KBM-7 (cell line): Measurements from ENCODE around the gene HDAC11.
"Not testable (repeated sequence)": the region's sequence is repeated elsewhere in the genome, so short reads cannot be mapped to it uniquely, and the experiment has no call there.

ENCODE experiments used
- DNase-seq: peaks from one replicate; pipeline ENCODE4 v3.0.0-alpha.2; 2015
- in situ Hi-C: fragments of 300-500 bp; cut with MboI; formaldehyde crosslinking; loops from 2 replicates; pipeline ENCODE4 v1.14.3; 2020; ENCODE audit warnings: low sequenced_read_pairs, low pct_unique_long_range_greater_than_20kb, mixed read lengths

The HDAC11 gene

DNA sequence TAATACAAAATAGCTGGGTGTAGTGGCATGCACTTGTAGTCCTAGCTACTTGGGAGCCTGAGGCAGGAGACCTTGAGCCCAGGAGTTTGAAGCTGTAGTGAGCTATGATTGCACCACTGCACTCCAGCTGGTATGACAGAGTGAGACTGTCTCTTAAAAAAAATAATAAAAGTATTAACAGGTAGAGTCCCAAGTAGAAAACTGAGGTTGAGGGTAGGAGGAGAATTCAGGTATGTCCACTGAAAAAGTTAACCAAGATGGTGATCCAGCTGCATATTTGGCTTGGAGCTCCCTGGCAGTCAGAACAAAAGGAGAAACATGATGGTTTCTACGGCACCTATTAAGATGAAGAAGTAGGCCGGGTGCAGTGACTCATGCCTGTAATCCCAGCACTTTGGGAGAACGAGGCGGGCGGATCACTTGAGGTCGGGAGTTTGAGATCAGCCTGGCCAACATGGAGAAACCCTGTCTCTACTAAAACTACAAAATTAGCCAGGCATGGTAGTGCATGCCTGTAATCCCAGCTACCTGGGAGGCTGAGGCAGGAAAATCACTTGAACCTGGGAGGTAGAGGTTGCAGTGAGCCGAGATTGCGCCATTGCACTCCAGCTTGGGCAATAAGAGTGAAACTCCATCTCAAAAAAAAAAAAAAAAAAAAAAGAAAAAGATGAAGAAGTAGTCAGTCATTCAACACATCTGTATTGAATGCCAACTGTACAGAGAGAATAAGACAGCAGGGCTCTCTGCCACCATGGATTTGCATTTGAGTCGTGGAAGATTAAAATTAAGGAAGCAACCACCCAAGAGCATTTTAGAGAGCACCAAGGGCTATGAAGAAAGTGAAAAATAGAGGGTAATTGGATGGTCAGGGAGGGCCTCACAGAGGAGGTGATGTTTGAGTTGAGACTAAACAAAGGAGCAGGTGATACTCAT, 5.8 kb downstream of the HDAC11 start:
- in situ Hi-C loops, DNase-seq: not testable (repeated sequence)

DNA sequence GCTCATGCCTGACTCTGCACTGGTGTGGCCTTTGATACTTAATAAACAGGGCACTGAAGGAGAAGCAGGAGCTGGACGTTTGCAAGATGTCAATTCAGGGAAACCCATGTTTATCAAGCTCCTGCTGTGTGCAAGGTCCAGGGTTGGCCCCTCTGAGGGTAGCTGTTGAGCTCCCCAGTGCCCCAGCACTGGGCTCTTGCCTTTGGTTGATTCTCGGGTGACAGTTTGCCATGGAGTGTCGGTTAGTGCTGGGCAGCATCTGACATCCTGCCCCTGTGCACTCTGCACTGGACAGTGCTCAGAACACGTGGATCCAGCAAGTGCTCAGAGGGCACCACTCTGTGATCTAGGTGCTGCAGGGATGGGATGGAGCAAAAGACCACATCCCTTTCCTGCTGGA, 7.3 kb downstream of the HDAC11 start:
- in situ Hi-C loops: no loop called here
- no peak for DNase-seq

DNA sequence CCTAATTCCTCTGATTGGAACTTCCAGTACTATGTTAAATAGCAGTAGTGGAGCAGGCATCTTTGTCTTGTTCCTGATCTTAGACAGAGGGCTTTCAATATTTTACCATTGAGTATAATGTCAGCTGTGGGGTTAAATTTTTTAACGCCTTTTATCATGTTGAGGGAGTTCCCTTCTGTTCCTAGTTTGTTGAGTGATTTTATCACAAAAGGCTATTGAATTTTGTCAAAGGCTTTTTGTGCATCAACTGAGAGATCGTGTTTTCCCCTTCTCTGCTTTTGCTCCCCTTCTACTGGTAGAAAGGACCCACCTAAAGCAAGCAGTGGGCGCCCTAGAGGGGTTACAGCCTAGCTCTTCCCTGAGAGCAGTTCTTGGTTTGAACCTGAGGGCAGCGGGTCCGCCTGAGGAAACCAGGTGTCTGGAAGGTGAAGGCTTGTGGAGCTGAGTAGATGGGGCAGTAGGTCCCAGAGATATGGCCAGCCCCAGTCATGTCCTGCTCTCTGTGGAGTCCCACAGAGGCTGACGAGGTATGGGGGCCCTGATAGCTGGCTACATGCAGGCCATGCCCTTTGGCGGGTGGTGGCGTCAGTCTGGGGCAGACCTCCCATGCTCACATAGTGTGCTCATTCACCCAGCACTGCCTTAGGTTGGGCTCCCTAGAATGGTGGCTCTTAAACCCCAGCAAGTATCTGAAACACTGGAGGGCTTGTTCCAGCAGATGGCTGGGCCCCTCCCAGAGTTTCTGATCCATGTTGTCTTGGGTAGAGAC, 11.3 kb downstream of the HDAC11 start:
- in situ Hi-C loops: no loop called here
- no peak for DNase-seq

DNA sequence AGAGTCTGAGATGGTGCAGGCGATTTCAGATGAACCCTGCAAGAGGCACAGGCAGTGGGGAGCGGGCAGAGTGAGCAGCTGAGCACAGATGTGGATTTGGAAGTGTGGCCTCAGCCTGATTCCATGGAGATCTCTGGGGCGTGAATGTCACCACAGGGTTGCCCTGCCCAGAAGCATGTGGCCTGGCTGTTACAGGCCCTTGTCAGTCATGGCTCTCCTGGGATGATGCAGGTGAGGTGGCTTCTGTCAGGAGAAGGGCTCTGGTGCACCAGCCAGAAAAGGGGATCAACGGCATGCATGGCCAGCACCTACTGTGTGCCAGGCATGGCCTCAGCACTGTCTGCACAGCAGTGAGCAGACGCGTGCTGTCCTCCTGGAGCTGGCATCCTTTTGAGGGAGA, 11.9 kb downstream of the HDAC11 start:
- in situ Hi-C loops: no loop called here

DNA sequence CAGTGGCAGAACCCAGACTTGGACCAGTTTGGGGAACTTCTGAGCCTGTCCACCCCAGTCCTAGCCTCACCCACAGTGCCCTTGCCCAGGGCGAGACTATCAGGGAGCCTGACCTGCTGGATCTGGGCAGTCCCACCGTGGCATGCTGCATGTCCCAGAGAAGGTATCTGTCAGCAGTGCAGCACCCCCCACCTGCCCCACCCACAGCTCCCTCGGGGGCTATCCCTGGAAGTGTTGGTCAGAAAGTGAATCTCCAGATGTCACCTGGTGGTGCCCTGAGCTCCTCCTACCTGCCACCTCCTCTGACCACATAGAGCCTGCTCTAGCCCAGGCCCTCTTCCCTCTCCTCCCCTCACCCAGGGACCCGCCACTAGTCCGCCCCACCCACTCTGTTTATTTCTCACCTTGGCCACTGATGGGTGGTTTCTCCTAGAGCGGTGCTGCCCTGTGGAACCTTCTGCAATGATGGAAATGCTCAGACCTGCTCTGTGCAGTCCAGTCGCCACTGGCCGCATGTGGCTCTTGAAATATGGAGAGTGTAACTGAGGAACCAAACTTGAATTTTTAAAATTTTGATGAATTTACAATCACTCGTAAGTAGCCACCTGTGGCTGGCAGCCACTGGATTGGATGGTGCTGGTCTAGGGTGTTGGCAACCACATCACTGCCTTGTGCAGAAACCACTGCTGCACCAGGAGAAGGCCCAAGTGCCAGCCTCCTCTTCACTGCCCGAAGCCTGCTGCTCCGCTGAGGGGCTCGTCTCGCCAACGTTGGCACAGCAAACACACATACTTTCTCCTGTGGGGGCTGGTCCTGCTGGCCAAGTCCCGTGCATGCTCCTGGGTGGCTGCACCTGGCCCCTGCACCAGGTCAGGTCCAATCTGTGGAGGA, 13.1 kb downstream of the HDAC11 start:
- in situ Hi-C loops: no loop called here
- no peak for DNase-seq

More for the DNA sequence above, 11.9 kb downstream of the HDAC11 start:
- DNase-seq: no peak

DNA sequence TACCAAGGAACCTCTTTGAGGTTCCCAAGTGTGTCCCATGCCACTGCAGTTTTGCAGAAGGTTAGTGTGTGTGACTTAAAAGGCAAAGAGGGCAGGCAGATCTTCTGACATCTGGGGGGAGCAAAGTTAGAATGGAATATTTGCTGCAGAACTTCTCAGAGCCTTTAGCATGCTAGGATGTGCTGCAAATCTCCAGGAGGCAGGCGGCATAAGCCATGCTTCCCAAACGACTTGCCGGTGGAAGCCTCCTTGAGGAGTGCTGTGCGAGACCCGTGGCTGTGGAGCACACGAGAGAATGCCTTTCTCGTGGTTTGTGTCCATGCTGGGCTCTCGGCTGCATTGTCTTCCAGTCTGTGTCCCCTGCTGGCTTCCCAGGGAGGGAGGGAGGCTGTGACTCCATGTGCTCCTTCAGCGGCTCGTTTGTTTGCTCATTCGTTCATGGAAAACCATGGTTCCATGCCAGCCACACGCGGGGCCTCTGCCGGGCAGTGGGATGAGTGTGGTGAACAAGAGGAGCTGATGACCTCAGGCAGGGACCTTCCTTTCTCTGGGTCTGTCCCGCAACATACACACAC, 13.8 kb downstream of the HDAC11 start:
- no peak for DNase-seq
- in situ Hi-C loops: no loop called here

DNA sequence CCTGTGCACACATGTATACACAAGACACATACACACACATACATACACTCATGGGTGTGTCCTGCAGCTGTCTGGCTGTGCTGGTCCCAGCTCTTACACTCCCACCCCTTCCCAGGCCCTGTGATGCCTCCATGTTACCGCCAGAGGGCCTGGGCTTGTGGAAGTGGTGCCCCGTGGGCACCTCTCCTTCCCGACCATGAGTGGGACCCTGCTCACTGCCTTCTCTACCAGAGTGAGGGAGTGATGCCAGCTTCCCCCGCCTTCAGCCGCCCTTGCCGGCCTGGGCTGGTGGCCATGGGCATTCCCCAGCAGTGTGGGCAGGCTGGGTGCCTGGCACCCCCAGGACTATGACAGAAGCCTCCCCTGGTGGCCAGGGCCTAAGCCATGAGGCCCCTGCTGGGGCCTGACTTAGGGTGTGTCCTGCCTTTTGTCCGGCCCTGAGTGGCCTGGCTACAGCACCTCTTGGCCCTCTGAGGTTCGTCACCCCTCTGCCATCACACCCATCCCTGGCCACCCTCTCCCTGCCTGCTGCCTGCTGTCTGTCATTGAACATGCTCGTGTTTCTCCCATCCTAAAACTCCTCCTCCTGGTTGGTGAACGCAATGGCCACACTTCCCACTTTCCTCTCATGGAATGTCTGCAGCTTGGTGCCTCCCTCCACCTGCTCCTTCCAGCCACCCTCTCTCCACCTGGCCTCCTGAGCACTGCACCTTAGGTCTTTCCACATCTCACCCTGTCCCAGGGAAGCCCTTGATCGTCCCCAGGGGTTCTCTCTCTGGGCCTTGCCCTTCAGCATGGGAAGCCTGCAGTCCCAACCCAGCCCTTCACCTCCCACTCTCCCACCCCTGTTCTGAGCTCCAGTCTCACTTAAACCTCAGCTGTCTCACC, 14.6 kb downstream of the HDAC11 start:
- in situ Hi-C loops: loop anchor here (5.0 kb wide), 1 partner anchor 153 kb away; no protein-coding TSS in a partner anchor
- no peak for DNase-seq

DNA sequence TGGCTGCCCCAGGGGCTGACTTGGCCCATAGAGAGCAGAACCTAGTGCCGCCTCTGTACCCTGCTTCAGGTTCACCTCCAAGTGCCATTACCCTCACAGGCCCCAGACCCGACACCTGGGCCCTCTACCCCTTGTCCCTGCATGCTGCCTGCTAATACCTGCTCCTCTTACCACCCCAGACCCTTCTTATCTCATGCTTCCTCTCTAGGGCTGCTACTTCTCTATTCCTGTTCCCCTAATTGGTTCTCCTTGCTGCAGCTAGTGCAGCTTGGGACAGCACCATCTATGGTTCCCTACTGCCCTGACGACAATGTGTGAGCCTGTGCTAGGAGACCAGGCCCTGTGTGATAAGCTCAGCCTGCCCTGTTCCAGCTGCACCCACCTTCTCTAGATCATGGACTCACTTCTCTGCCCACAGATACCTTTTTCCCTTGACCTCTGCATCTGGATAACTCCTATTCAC, 15.3 kb downstream of the HDAC11 start:
- DNase-seq: no peak
- in situ Hi-C loops: loop anchor here (5.0 kb wide), 1 partner anchor 152 kb away; no protein-coding TSS in a partner anchor

DNA sequence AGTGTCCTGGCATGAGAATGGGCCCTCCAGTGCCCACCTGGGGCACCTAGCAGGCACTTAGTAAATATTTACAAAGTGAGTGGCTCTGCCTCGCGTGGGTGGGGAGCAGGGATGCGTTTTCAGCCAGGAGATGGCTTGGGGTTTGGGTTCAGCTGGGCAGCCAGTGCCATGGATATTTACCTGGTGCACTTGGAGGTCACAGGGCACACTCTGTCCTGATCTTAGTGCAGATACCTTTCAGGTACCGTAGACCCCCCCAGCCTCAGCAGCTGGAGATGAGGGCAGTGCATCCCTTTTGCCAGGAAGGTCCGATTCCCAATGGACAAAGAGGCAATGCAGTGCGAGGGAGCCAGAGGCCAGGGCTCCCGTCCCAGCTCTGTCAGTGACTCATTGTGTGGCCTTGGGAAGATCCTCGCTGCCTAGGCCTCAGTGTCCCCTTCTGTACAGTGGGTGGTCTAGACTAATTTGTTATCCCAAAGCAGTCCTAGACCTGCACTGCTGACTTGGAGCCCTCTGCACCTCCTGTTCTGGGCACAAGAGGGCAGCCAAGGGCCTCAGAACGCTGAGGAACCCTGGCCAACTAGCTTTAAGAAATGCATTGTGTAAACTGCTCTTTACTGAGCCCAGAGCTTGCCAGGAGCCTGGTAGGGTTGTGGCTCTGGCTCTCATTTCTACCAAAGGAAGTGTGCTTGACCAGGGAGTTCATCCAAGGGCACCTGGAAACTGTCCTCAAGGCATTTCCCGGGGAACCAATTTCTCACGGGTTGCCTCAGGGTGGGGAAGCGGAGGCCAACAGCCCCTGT, 16.0 kb downstream of the HDAC11 start:
- peak; percentile 74 for DNase-seq
- in situ Hi-C loops: loop anchor here (5.0 kb wide), 1 partner anchor 151 kb away; no protein-coding TSS in a partner anchor

DNA sequence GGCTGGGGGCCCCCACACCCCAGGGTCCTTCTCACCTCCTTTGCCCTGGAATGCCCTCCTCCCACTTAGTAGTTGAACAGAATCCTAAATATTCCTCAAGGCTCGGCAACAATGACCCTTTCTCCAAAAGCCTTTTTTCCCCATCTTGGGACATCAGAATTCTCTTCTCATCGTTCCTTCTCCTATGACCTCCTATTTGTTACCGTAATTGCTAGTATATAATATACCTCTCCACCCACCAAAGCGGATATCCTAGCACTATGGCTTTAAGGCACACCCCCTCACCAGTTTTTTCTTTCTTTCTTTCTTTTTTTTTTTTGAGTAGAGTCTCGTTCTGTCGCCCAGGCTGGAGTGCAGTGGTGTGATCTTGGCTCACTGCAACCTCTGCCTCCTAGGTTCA, 16.8 kb downstream of the HDAC11 start:
- no peak for DNase-seq
- in situ Hi-C loops: loop anchor here (5.0 kb wide), 1 partner anchor 150 kb away; no protein-coding TSS in a partner anchor

DNA sequence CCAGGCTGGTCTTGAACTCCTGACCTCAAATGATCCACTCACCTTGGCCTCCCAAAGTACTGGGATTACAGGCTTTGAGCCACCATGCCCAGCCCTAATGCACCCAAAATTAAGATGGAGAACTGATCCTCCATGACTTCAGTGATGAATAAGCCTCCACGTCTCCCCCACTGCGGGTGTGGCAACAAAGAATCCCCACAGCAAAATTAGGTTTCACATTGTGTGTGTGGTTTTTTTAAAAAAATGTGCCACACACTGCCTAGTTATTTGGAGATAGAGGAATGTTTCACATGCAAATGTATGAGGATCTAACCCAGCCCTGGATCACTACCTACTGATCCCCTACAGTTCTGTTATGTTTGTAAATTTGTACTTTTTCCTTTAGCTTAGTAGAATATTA, 17.3 kb downstream of the HDAC11 start:
- no peak for DNase-seq
- in situ Hi-C loops: loop anchor here (5.0 kb wide), 1 partner anchor 150 kb away; no protein-coding TSS in a partner anchor

DNA sequence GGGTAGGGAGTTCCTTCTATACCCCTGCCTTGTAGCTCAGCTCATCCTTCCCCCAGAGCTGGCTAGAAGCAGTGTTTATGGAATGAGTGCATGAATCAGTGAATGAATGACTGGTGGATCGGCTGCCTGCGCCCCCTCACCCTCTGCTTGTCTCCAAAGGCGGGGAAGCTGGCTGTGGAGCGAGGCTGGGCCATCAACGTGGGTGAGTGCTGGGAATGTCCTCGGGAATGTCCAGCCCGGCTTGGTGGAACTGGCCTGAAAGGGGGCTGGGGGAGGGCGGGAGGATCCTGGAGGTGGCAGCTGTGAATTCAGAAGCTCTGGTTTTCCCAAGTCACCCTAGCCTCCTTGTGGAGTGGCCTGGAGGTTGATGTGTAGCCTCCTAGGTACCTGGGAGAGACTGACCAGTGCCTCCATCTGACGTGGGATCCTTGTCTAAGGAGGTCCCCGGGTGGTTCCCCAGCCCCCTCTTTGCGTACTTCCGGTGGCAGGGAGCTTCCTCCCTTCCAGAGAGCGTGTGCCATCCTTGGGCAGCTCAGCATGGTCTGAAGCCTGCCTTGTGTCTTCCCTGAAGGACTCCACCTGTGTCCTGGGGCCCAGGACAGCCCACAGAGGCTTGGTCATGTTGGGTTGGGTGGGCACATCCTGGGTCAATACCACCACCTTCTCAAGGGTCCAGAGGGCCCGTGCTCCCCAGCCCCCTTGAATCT, 18.4 kb downstream of the HDAC11 start:
- no peak for DNase-seq
- in situ Hi-C loops: loop anchor here (5.0 kb wide), 1 partner anchor 149 kb away; no protein-coding TSS in a partner anchor

DNA sequence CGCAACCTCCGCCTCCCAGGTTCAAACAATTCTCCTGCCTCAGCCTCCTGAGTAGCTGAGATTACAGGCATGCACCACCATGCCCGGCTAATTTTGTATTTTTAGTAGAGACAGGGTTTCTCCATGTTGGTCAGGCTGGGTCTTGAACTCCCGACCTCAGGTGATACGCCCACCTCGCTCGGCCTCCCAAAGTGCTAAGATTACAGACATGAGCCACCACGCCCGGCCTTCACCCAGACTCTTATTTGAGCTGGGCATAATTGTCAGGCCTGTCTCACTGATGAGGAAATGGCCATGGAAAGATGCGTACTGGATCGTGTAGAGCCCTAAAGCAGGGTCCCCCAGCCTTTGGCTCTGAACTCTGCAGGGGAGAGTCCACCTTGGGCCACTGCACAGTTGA, 19.1 kb downstream of the HDAC11 start:
- DNase-seq: not testable (repeated sequence)
- in situ Hi-C loops: loop anchor here (5.0 kb wide), 1 partner anchor 148 kb away; no protein-coding TSS in a partner anchor

DNA sequence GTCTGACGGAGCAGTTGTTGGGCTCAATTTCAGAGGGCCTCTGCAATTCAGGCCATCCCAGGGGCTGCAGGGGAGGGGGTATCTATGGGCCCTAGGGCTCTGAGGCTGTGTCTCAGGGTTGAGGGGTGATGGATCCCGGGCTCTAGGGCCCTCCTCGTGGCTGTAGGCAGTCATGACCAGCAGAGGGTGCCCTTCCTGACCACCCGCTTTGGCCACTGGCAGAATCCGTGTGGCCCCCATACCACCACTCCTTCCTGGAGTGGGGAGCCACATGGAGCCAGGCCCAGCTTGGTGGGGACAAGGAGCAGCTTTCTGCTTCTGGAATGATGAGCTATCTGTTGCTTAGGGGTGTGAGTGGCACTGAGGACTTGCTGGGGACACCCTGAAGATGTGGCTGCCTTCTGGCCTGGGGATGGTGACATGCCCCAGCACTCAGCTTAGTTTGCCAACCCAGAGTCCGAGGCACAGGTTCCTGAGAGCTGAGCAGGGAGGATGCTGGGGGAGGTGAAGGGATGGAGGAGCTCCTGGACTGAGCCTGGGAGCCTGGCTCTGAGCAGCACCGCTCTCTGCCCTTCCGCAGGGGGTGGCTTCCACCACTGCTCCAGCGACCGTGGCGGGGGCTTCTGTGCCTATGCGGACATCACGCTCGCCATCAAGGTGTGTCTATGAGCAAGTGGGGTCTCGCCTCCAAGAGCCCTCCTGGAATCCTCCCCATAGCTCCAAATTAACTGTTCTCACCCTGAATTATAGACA, 20.2 kb downstream of the HDAC11 start:
- no peak for DNase-seq
- in situ Hi-C loops: no loop called here

DNA sequence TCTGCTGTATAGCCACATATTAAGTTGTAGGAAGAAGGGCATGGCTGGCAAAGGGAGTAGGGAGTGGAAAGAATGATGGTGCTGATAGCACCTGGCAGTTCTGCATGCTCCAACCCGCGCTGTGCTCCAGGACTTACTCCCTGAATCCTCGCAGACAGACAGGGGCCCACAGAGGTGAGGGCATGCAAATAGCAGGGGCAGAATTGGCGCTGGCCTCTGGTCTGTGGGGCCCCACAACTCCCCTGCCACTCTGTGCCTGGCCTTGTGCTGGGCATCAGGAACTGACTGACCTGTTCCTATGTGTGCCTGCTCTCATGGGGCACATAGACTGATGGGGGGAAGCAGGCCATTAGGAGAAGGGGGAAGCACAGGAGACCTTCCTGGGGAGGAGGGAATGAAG, 20.9 kb downstream of the HDAC11 start:
- DNase-seq: no peak
- in situ Hi-C loops: no loop called here
